Measurements from ENCODE around the gene TDRD5.

The TDRD5 gene

DNA sequence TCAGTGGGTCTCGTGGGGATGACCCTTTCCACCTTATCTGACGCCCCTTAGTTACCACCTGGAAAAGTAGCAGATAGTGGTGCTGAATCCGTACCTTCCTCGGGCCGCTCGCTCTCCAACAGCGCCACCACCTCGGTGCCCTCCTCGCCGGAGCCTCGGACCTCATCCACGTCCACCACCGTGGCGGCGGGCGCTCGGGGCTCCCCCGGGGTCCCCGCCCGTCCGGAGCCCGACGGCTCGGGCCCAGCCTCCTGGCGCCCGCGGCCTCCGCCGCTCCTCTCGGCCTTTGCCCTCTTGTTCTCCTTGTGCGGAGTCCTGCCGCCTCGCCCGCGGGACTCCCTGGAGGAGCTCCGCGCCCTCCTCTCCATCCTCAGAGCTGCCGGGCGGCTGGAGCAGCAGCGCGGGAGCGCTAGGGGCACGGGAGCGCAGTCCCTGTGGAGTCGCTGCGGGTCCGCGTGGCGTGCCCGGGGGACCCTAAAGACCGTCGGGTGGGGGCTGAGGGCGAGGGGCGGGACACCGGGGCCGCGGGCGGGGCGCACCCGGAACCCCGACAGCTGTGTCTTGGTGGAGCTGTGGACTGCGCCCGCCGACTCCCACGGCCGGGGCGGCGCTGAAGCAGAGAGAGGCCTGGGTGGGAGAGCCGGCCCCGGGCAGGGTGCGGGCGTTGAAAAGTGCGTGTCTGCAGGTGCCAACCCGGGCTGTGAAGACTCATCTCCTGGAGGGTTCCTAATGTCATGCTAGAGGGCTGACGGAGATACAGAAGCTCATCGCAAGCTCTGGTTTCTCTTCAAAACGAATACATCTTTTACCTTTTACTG is 15.9 kb upstream of the TDRD5 start, which contains the start of gene NPHS2 (continued):
- TF ChIP-seq, protein P1, sequence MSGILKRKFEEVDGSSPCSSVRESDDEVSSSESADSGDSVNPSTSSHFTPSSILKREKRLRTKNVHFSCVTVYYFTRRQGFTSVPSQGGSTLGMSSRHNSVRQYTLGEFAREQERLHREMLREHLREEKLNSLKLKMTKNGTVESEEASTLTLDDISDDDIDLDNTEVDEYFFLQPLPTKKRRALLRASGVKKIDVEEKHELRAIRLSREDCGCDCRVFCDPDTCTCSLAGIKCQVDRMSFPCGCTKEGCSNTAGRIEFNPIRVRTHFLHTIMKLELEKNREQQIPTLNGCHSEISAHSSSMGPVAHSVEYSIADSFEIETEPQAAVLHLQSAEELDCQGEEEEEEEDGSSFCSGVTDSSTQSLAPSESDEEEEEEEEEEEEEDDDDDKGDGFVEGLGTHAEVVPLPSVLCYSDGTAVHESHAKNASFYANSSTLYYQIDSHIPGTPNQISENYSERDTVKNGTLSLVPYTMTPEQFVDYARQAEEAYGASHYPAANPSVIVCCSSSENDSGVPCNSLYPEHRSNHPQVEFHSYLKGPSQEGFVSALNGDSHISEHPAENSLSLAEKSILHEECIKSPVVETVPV (CRISPR knock-in tag; IDR thresholded peaks at IDR 0.05) = no peak
- no peak for TF ChIP-seq RARB (CRISPR knock-in tag; IDR thresholded peaks at IDR 0.05)
- TF ChIP-seq, protein P2, sequence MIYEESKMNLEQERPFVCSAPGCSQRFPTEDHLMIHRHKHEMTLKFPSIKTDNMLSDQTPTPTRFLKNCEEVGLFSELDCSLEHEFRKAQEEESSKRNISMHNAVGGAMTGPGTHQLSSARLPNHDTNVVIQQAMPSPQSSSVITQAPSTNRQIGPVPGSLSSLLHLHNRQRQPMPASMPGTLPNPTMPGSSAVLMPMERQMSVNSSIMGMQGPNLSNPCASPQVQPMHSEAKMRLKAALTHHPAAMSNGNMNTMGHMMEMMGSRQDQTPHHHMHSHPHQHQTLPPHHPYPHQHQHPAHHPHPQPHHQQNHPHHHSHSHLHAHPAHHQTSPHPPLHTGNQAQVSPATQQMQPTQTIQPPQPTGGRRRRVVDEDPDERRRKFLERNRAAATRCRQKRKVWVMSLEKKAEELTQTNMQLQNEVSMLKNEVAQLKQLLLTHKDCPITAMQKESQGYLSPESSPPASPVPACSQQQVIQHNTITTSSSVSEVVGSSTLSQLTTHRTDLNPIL (CRISPR knock-in tag; IDR thresholded peaks at IDR 0.05; ENCODE audit: low read depth) = no peak
- no peak for TF ChIP-seq OSR1 (CRISPR knock-in tag; IDR thresholded peaks at IDR 0.05)
- TF ChIP-seq, protein P3, sequence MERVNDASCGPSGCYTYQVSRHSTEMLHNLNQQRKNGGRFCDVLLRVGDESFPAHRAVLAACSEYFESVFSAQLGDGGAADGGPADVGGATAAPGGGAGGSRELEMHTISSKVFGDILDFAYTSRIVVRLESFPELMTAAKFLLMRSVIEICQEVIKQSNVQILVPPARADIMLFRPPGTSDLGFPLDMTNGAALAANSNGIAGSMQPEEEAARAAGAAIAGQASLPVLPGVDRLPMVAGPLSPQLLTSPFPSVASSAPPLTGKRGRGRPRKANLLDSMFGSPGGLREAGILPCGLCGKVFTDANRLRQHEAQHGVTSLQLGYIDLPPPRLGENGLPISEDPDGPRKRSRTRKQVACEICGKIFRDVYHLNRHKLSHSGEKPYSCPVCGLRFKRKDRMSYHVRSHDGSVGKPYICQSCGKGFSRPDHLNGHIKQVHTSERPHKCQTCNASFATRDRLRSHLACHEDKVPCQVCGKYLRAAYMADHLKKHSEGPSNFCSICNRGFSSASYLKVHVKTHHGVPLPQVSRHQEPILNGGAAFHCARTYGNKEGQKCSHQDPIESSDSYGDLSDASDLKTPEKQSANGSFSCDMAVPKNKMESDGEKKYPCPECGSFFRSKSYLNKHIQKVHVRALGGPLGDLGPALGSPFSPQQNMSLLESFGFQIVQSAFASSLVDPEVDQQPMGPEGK (CRISPR knock-in tag; IDR thresholded peaks at IDR 0.05; ENCODE audit: borderline replicate concordance) = no peak
- TF ChIP-seq GLIS3 (CRISPR knock-in tag; IDR thresholded peaks at IDR 0.05) = no peak
- TF ChIP-seq ESRRG (CRISPR knock-in tag; IDR thresholded peaks at IDR 0.05) = no peak

DNA sequence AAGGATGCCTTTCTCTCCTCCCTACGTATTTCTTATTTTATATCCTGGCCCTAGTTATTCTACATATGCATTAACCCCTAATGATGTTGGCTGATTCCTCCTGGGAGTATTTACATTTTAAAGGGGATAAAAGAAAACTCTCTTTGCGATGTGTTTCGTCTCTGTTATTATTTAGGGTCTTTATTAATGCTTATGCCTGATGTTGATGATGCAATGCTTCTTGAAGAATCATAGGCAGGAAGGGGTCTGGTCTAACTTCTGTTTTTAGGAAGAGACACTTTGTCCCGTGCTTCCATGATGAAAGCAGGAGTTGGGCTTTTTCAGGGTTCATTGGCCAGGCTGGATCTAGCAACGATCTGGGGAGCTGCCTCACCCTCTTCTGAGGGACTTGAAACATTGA is 15.1 kb upstream of the TDRD5 start:
- no peak for ATAC-seq
- no peak for TF ChIP-seq ZNF70 (CRISPR knock-in tag; IDR thresholded peaks at IDR 0.05)
- no peak for TF ChIP-seq ZNF8 (CRISPR knock-in tag; IDR thresholded peaks at IDR 0.05)

DNA sequence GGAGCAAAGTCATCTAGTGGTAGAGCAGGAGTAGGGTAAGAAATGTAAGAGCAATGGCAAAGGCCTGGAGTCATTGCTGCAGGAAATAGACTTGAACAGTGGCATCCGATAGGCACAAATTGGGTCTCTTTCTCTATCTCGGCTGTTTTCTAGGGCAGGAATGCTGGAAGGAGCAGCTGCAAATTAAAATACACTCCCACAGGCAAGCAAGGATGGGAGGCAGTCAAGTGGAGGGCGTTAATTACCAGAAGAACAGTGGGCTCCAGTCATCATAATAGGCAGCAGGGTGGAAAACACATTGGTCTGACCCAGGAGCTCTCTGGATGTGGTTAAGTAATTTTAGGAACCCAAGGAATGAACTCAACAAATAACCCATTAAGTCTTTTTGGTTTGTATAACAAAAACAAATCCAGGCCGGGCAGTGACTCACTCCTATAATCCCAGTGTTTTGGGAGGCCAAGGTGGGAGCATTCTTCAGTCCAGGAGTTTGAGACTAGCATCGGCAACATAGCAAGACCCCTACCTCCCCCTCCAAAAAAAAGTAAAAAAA is 7.8 kb upstream of the TDRD5 start:
- ATAC-seq = no peak
- TF ChIP-seq CSDC2 (CRISPR knock-in tag; IDR thresholded peaks at IDR 0.05) (no peak), TCF4 (CRISPR knock-in tag; IDR thresholded peaks at IDR 0.05; ENCODE audit: borderline replicate concordance) (no peak), ARNTL (CRISPR knock-in tag; IDR thresholded peaks at IDR 0.05; ENCODE audit: borderline replicate concordance, low read depth) (no peak), OSR1 (CRISPR knock-in tag; IDR thresholded peaks at IDR 0.05) (no peak), ZNF70 (CRISPR knock-in tag; IDR thresholded peaks at IDR 0.05) (no peak)

DNA sequence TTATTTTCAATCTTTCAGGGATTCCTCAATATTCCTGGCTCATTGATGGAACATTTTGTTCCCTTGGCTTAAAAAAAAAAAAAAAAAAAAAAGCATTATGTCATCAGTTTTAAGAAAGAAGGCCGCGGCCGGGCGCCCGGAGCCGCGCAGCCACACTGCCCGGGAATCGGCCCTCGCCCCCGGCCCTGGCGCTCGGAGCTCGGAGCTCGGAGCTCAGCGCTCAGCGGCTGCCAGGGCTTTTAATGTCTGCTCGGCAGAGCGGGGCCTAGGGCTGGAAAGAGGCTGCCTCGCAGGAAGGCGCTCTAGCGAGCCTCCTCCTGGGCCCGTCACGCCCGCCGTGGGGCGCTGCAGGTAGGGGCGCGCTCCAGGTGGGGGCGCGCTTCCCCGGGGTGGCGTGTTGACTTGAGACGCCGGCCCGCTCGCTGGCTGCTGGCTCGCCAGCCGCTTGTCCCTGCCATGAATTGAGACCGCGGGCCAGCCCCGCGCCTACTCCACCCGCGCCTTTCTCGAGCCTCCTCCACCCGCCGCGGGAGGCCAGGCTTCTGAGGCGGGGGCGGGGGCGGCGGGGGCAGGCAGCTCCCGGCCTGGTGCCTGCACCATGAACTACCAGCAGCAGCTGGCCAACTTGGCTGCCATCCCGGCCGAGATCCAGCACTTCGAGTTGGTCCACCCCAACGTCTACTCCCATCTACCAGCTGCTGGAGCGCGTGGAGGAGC is 5.4 kb upstream of the TDRD5 start:
- no peak for TF ChIP-seq ISL1 (CRISPR knock-in tag; IDR thresholded peaks at IDR 0.05)
- TF ChIP-seq TCF4 (CRISPR knock-in tag; IDR thresholded peaks at IDR 0.05; ENCODE audit: borderline replicate concordance) = peak; percentile 8; the same call in 1 of the 2 replicates
- peak; percentile 30; the same call in 1 of the 2 replicates for TF ChIP-seq ZFP3 (CRISPR knock-in tag; IDR thresholded peaks at IDR 0.05)
- TF ChIP-seq, protein P4, sequence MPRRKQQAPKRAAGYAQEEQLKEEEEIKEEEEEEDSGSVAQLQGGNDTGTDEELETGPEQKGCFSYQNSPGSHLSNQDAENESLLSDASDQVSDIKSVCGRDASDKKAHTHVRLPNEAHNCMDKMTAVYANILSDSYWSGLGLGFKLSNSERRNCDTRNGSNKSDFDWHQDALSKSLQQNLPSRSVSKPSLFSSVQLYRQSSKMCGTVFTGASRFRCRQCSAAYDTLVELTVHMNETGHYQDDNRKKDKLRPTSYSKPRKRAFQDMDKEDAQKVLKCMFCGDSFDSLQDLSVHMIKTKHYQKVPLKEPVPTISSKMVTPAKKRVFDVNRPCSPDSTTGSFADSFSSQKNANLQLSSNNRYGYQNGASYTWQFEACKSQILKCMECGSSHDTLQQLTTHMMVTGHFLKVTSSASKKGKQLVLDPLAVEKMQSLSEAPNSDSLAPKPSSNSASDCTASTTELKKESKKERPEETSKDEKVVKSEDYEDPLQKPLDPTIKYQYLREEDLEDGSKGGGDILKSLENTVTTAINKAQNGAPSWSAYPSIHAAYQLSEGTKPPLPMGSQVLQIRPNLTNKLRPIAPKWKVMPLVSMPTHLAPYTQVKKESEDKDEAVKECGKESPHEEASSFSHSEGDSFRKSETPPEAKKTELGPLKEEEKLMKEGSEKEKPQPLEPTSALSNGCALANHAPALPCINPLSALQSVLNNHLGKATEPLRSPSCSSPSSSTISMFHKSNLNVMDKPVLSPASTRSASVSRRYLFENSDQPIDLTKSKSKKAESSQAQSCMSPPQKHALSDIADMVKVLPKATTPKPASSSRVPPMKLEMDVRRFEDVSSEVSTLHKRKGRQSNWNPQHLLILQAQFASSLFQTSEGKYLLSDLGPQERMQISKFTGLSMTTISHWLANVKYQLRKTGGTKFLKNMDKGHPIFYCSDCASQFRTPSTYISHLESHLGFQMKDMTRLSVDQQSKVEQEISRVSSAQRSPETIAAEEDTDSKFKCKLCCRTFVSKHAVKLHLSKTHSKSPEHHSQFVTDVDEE (CRISPR knock-in tag; IDR thresholded peaks at IDR 0.05) = peak; percentile 36; the same call in 1 of the 2 replicates
- ATAC-seq = peak; percentile 92

DNA sequence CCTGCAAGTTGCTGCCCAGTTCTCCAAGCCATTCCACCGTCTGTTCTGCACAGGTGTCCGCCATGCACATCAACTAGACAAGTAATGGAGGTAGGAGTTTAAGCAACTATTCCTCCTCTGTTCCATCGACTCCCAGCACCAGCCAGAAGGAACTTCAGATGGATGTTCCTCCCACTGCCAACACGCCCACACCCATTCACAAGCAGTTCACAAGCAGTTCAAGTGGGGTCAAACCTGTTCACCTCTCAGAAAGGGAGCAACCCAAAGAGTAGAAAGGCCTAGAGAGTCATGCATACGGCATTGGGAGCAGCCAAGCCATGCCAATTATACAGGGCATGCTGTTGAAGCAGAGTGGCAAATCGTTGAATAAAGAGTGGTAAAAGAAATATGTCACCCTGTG is 4.3 kb upstream of the TDRD5 start:
- TF ChIP-seq BACH2 (CRISPR knock-in tag; IDR thresholded peaks at IDR 0.05; ENCODE audit: borderline replicate concordance) = no peak
- TF ChIP-seq PPARA (CRISPR knock-in tag; IDR thresholded peaks at IDR 0.05; ENCODE audit: borderline replicate concordance) = no peak
- TF ChIP-seq ZFP30 (CRISPR knock-in tag; IDR thresholded peaks at IDR 0.05) = no peak
- TF ChIP-seq GLIS3 (CRISPR knock-in tag; IDR thresholded peaks at IDR 0.05) = no peak
- TF ChIP-seq TOX (CRISPR knock-in tag; IDR thresholded peaks at IDR 0.05; ENCODE audit: borderline replicate concordance) = no peak
- TF ChIP-seq, protein P3 (CRISPR knock-in tag; IDR thresholded peaks at IDR 0.05; ENCODE audit: borderline replicate concordance) = no peak
- no peak for TF ChIP-seq RARB (CRISPR knock-in tag; IDR thresholded peaks at IDR 0.05)
- no peak for TF ChIP-seq ZFP3 (CRISPR knock-in tag; IDR thresholded peaks at IDR 0.05)
- TF ChIP-seq, protein P2 (CRISPR knock-in tag; IDR thresholded peaks at IDR 0.05; ENCODE audit: low read depth) = no peak
- no peak for TF ChIP-seq SNAI2 (CRISPR knock-in tag; IDR thresholded peaks at IDR 0.05)
- no peak for TF ChIP-seq ZNF8 (CRISPR knock-in tag; IDR thresholded peaks at IDR 0.05)
- no peak for ATAC-seq

Data from SK-N-SH treated with all-trans-retinoic acid at 6 μM for 48 hours (cell line).